Endothelial cell of umbilical vein (primary cell): ENCODE data around the gene SPPL3.

Experiments
- EZH2 ChIP-seq: IDR thresholded peaks from 2 replicates; pipeline ENCODE4 v1.6.1; 2012; ENCODE audit warnings: borderline replicate concordance, low read depth, mild to moderate bottlenecking, moderate library complexity, low read length, inconsistent platforms; ENCODE audit not compliant: severe bottlenecking
- FOS ChIP-seq: IDR thresholded peaks from 2 replicates; pipeline ENCODE4 v1.6.1; 2011; ENCODE audit warnings: mild to moderate bottlenecking, low read length, moderate library complexity, borderline replicate concordance; ENCODE audit not compliant: insufficient read depth
- GATA2 ChIP-seq: IDR thresholded peaks from 2 replicates; pipeline ENCODE4 v1.7.0; 2011; ENCODE audit warnings: low read depth, mild to moderate bottlenecking, moderate library complexity, mixed read lengths, low read length; ENCODE audit not compliant: insufficient read length, insufficient read depth
- JUN ChIP-seq: IDR thresholded peaks from 2 replicates; pipeline ENCODE4 v1.6.1; 2011; ENCODE audit warnings: borderline replicate concordance, low read depth; ENCODE audit not compliant: insufficient read length, insufficient read depth
- MAX ChIP-seq: IDR thresholded peaks from 2 replicates; pipeline ENCODE4 v1.6.1; 2011; ENCODE audit not compliant: insufficient read depth, insufficient read length
- MYC ChIP-seq: IDR thresholded peaks from one replicate; pipeline ENCODE4 v1.6.1; 2011; ENCODE audit warnings: mild to moderate bottlenecking, low read depth, low read length
- POLR2A ChIP-seq: IDR thresholded peaks from 2 replicates; pipeline ENCODE4 v1.6.1; 2012; ENCODE audit warnings: low read depth, mild to moderate bottlenecking, control low read depth, low read length
- POLR2AphosphoS5 ChIP-seq: IDR thresholded peaks from 2 replicates; pipeline ENCODE4 v1.6.1; 2012; ENCODE audit warnings: low read depth, mild to moderate bottlenecking, control low read depth, low read length, moderate library complexity; ENCODE audit not compliant: insufficient read depth
- TF ChIP-seq, protein P1 (sequence below), 2 donors: IDR thresholded peaks; 1 replicate in 1 of 2; 2 replicates in 1 of 2; pipeline ENCODE4 v1.5.1; 2011; ENCODE audit warnings: low read length in 2 of 2, mild to moderate bottlenecking in 2 of 2, moderate library complexity in 2 of 2, control low read depth in 1 of 2, inconsistent platforms in 1 of 2, low read depth in 1 of 2; ENCODE audit not compliant: insufficient read depth in 1 of 2; ENCODE audit errors: extremely low read depth in 1 of 2

- TF ChIP-seq EZH2 (no peak), POLR2AphosphoS5 (no peak), FOS (no peak), POLR2A (no peak), JUN (no peak), GATA2 (no peak), MAX (no peak), MYC (no peak)
- TF ChIP-seq, protein P1, sequence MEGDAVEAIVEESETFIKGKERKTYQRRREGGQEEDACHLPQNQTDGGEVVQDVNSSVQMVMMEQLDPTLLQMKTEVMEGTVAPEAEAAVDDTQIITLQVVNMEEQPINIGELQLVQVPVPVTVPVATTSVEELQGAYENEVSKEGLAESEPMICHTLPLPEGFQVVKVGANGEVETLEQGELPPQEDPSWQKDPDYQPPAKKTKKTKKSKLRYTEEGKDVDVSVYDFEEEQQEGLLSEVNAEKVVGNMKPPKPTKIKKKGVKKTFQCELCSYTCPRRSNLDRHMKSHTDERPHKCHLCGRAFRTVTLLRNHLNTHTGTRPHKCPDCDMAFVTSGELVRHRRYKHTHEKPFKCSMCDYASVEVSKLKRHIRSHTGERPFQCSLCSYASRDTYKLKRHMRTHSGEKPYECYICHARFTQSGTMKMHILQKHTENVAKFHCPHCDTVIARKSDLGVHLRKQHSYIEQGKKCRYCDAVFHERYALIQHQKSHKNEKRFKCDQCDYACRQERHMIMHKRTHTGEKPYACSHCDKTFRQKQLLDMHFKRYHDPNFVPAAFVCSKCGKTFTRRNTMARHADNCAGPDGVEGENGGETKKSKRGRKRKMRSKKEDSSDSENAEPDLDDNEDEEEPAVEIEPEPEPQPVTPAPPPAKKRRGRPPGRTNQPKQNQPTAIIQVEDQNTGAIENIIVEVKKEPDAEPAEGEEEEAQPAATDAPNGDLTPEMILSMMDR (IDR thresholded peaks at IDR 0.05; ENCODE audit: extremely low read depth in 1 of 2, insufficient read depth in 1 of 2, low read depth in 1 of 2, low read length in 2 of 2) = no peak
Observed at GRCh38 chr12:120921637-120922036, 17.5 kb upstream of the SPPL3 start.
